ENCODE measurements around the gene PIGZ.

DNA sequence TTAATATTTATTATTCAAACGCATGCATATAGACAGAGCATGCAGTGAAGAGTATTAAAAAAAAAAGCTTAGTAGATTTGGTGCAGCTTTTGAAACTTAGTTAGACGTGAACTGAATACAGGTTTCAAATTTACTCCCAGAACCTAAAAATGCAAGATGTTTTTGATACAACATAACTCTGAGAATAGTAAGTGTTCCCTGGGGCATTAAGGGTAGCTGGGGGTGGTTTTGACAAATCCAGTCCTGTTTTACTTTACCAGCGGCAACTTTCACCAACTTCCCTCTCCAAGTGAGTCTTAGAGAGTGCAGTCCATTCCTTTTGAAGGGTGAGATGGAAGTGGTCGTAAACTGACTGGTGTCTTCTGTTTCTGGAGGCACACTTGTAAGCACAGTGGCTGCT, 37.5 kb downstream of the PIGZ start:
- TF ChIP-seq CTCF (IDR thresholded peaks at IDR 0.05): no peak
- no peak for TF ChIP-seq POLR2AphosphoS5 (IDR thresholded peaks at IDR 0.05)
